Measurements from ENCODE around the gene PCAT7. TPM values are rescaled to one million over a fixed set of nuclear protein-coding genes. Genes with fewer than 3 reads are reported as not detected.

Gene PCAT7
- polyA plus RNA-seq, 2 of the 4 experiments (the other 2 are of a cell fraction): 2.1 to 2.8 TPM

DNA sequence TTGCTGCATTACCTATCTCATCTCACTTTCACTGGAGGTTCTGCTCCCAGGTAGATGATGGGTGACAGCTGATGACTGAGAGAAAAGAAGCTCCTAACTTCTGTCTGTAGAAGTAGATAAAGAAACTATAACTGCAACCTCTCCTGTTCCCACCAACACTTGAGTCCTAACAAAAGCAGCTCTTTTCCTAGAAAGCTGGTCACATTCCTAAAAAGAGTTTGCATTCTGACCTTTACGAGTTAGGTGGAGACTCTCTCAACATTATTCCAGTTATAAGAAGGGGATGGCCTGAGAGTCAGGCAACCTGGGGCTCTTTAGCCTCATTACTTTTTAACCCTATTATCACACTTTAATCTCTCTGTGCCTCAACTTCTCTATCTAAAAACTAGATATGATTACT is 8.9 kb upstream of the PCAT7 start:
- Histone ChIP-seq H3K27ac (no peak overlapping the region), H3K4me1 (no peaks in the 10 kb centered on the region), H3K9me3 (no peaks in the 10 kb centered on the region), H3K4me3 (no peak overlapping the region), H3K4me2 (no peak overlapping the region)
- ChIA-PET CTCF (interaction anchor here (1.2 to 2.0 kb wide), 2 partner anchors 9 to 586 kb away, joined by 3 to 7 read pairs; partner anchors contain the start of gene PCAT7), POLR2A (no interaction called here)
- ATAC-seq: no peak
- FAIRE-seq: no peak
- no peak for DNase-seq (ENCODE audit: low read depth in 1 of 2, low spot score in 1 of 2)
- 93% methylated on average over 1 of the region's 1 CpG for WGBS (ENCODE audit: missing lambda C conversion rate)
- TF ChIP-seq, protein P1, sequence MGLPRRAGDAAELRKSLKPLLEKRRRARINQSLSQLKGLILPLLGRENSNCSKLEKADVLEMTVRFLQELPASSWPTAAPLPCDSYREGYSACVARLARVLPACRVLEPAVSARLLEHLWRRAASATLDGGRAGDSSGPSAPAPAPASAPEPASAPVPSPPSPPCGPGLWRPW (IDR thresholded peaks at IDR 0.05): no peak
- TF ChIP-seq, protein P2, sequence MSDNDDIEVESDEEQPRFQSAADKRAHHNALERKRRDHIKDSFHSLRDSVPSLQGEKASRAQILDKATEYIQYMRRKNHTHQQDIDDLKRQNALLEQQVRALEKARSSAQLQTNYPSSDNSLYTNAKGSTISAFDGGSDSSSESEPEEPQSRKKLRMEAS (IDR thresholded peaks at IDR 0.05): no peak
- no peak for TF ChIP-seq MAZ (IDR thresholded peaks at IDR 0.05; ENCODE audit: borderline replicate concordance, low read depth, low read length)
- no peak for TF ChIP-seq JUN (IDR thresholded peaks at IDR 0.05)
- TF ChIP-seq, protein P3, sequence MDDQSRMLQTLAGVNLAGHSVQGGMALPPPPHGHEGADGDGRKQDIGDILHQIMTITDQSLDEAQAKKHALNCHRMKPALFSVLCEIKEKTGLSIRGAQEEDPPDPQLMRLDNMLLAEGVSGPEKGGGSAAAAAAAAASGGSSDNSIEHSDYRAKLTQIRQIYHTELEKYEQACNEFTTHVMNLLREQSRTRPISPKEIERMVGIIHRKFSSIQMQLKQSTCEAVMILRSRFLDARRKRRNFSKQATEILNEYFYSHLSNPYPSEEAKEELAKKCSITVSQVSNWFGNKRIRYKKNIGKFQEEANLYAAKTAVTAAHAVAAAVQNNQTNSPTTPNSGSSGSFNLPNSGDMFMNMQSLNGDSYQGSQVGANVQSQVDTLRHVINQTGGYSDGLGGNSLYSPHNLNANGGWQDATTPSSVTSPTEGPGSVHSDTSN (IDR thresholded peaks at IDR 0.05): no peak
- no peak for TF ChIP-seq SMC3 (IDR thresholded peaks at IDR 0.05)
- TF ChIP-seq, protein P4, sequence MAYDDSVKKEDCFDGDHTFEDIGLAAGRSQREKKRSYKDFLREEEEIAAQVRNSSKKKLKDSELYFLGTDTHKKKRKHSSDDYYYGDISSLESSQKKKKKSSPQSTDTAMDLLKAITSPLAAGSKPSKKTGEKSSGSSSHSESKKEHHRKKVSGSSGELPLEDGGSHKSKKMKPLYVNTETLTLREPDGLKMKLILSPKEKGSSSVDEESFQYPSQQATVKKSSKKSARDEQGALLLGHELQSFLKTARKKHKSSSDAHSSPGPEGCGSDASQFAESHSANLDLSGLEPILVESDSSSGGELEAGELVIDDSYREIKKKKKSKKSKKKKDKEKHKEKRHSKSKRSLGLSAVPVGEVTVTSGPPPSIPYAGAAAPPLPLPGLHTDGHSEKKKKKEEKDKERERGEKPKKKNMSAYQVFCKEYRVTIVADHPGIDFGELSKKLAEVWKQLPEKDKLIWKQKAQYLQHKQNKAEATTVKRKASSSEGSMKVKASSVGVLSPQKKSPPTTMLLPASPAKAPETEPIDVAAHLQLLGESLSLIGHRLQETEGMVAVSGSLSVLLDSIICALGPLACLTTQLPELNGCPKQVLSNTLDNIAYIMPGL (CRISPR knock-in tag; IDR thresholded peaks at IDR 0.05; ENCODE audit: borderline replicate concordance): no peak
- TF ChIP-seq TP53 (CRISPR knock-in tag; IDR thresholded peaks at IDR 0.05): no peak

DNA sequence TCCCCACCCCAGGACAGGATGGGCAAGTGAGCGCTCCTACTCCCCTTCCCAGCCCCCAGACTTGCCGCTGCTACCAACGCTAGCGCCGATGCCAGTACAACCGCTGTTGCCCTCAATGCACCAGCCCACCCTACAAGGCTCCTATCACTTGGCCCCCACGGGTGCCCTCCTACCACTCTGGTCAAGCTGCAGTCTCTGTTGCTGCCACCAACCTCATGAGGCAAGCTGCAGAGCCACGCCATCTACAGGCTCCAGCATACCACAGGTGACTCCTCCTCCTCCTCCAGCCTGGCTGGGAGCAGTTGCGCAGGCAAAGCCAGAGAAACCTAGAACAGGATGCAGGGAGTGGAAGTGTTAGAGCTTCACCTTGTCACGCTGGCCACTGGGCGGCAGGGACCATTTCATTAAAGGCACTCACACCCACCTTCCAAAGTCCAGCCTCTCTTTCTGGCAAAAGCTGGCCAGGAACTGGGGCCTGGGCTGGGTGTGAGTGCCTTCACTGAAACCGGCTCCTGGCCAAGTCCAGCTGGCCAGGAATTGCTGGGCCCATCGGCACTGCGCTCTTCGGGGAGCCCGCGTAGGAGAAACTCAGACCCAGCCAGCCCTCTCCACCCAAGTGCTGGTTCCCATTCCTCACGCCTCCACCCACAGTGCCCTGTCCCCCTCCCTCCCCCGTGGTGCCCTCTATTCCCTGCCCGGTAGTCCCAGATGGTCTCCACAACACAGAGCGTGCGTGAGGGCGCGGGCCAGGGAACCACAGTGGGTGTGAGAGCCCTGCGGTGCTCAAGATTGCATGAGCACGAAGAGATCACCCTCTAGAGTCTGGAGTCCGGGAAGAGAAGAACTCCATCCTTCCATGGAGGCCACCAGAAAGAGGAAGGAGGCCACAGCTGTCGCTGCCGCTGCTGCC is 1.6 kb upstream of the PCAT7 start:
- CTCF ChIA-PET: interaction anchor here (0.5 to 2.6 kb wide), 17 partner anchors 11 to 1665 kb away, joined by 3 to 29 read pairs (median 3); no protein-coding TSS in a partner anchor
- 83% methylated on average over 25 of the region's 29 CpGs for WGBS (ENCODE audit: missing lambda C conversion rate)
- peak in 1 of 2 experiments; percentile 41 for DNase-seq (ENCODE audit: low read depth in 1 of 2, low spot score in 1 of 2)
- ATAC-seq: peak; percentile 30 to 42; a peak in 4 of 6 replicates
- Histone ChIP-seq H3K9me3 (no peaks in the 10 kb centered on the region), H3K27ac (peak overlapping the region in 1 of 2 experiments; percentile 87; a peak in 3 of 6 replicates), H3K4me2 (peak overlapping the region; percentile 90), H3K4me1 (peaks cover 8% of the 10 kb centered on the region; the same call in 1 of the 3 replicates), H3K4me3 (peak overlapping the region; percentile 63)
- no peak for FAIRE-seq
- POLR2A ChIA-PET: interaction anchor here (1.1 to 1.2 kb wide), 2 partner anchors 20 to 50 kb away, joined by 3 to 4 read pairs; no protein-coding TSS in a partner anchor
- TF ChIP-seq RFX5 (IDR thresholded peaks at IDR 0.05): no peak
- TF ChIP-seq, protein P5, sequence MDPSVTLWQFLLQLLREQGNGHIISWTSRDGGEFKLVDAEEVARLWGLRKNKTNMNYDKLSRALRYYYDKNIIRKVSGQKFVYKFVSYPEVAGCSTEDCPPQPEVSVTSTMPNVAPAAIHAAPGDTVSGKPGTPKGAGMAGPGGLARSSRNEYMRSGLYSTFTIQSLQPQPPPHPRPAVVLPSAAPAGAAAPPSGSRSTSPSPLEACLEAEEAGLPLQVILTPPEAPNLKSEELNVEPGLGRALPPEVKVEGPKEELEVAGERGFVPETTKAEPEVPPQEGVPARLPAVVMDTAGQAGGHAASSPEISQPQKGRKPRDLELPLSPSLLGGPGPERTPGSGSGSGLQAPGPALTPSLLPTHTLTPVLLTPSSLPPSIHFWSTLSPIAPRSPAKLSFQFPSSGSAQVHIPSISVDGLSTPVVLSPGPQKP (IDR thresholded peaks at IDR 0.05; ENCODE audit: low read depth, low read length): no peak
- no peak for TF ChIP-seq NFE2L2 (conservative IDR thresholded peaks at IDR 0.05; ENCODE audit: low read length)
- TF ChIP-seq CHD4 (IDR thresholded peaks at IDR 0.05; ENCODE audit: borderline replicate concordance): no peak
- TF ChIP-seq, protein P1 (IDR thresholded peaks at IDR 0.05): no peak
- no peak for TF ChIP-seq ESRRA (IDR thresholded peaks at IDR 0.05; ENCODE audit: borderline replicate concordance, low read length)
- no peak for TF ChIP-seq FOSL2 (IDR thresholded peaks at IDR 0.05)
- no peak for TF ChIP-seq FOSL2 (CRISPR knock-in tag; IDR thresholded peaks at IDR 0.05)
- TF ChIP-seq, protein P2 (IDR thresholded peaks at IDR 0.05): no peak
- no peak for TF ChIP-seq FOXS1 (CRISPR knock-in tag; IDR thresholded peaks at IDR 0.05)
- TF ChIP-seq CEBPB (IDR thresholded peaks at IDR 0.05): no peak
- TF ChIP-seq, protein P6, sequence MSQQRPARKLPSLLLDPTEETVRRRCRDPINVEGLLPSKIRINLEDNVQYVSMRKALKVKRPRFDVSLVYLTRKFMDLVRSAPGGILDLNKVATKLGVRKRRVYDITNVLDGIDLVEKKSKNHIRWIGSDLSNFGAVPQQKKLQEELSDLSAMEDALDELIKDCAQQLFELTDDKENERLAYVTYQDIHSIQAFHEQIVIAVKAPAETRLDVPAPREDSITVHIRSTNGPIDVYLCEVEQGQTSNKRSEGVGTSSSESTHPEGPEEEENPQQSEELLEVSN (IDR thresholded peaks at IDR 0.05; ENCODE audit: borderline replicate concordance, low read depth): no peak
- TF ChIP-seq RCOR1 (IDR thresholded peaks at IDR 0.05; ENCODE audit: low read depth, low read length): no peak
- no peak for TF ChIP-seq JUN (IDR thresholded peaks at IDR 0.05)
- TF ChIP-seq HOXB13 (CRISPR knock-in tag; IDR thresholded peaks at IDR 0.05; ENCODE audit: low read depth): no peak
- TF ChIP-seq, protein P7, sequence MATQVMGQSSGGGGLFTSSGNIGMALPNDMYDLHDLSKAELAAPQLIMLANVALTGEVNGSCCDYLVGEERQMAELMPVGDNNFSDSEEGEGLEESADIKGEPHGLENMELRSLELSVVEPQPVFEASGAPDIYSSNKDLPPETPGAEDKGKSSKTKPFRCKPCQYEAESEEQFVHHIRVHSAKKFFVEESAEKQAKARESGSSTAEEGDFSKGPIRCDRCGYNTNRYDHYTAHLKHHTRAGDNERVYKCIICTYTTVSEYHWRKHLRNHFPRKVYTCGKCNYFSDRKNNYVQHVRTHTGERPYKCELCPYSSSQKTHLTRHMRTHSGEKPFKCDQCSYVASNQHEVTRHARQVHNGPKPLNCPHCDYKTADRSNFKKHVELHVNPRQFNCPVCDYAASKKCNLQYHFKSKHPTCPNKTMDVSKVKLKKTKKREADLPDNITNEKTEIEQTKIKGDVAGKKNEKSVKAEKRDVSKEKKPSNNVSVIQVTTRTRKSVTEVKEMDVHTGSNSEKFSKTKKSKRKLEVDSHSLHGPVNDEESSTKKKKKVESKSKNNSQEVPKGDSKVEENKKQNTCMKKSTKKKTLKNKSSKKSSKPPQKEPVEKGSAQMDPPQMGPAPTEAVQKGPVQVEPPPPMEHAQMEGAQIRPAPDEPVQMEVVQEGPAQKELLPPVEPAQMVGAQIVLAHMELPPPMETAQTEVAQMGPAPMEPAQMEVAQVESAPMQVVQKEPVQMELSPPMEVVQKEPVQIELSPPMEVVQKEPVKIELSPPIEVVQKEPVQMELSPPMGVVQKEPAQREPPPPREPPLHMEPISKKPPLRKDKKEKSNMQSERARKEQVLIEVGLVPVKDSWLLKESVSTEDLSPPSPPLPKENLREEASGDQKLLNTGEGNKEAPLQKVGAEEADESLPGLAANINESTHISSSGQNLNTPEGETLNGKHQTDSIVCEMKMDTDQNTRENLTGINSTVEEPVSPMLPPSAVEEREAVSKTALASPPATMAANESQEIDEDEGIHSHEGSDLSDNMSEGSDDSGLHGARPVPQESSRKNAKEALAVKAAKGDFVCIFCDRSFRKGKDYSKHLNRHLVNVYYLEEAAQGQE (IDR thresholded peaks at IDR 0.05): no peak
- TF ChIP-seq MYC (IDR thresholded peaks at IDR 0.05; ENCODE audit: borderline replicate concordance, low read length): no peak
- TF ChIP-seq, protein P8, sequence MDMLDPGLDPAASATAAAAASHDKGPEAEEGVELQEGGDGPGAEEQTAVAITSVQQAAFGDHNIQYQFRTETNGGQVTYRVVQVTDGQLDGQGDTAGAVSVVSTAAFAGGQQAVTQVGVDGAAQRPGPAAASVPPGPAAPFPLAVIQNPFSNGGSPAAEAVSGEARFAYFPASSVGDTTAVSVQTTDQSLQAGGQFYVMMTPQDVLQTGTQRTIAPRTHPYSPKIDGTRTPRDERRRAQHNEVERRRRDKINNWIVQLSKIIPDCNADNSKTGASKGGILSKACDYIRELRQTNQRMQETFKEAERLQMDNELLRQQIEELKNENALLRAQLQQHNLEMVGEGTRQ (IDR thresholded peaks at IDR 0.05): no peak
- TF ChIP-seq SMC3 (IDR thresholded peaks at IDR 0.05): no peak

Data from A549 (cell line).